ENCODE measurements around the gene STPG3. TPM values are rescaled to one million over a fixed set of nuclear protein-coding genes. Genes with fewer than 3 reads are reported as not detected.
A peak's percentile ranks its signal among the peaks of the same experiment; 100 is the strongest.

STPG3 gene
- total and polyA plus RNA-seq, 2 of the 13 experiments (the other 11 are each of a cell fraction or from before 2014, with no cell fraction given) = not detected

DNA sequence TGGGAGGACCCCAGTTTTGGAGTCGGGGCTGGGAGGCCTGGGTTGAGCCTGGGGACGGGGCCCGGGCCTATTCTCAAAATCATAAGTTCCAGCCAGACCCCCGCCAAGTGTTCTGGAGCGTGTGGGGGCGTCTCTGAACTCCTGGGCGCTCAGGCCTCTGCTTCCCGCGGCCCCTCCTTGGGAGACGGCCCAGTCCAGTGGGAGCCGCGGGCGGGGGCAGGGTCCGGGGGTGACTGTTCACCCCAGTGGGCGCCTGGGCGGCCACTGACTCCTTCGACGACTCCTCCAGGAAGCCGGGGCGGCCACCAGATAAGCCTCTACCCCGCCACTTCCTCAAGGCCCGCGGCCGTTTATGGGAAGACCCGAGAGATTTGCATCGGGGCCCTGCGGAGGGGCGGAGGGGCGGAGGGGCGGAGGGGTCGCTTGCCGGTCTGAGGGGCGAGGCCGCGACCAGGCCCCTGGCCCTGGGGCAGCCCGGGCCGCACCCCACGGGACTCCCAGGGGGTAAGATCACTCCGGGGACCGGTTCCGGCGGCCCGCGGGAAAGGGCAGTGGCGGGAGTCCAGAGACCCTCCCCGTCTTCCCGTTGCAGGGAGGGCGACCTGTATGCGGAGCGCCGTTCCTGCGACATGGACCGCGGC lies 27.1 kb downstream of the STPG3 start:
- peak overlapping the region; percentile 88 for H3K4me2 ChIP-seq (ENCODE audit: low read depth, low read length)
- in situ Hi-C loops (cut with HindIII; ENCODE audit: extremely low pct_ligation_motif_present, low pct_unique_long_range_greater_than_20kb) (no loop called here), intact Hi-C loops (cut with micrococcal nuclease; ENCODE audit: unreplicated experiment) (no loop called here)
- ATAC-seq (peak; percentile 0; the same call in 2 of the 3 replicates), DNase-seq (ENCODE audit: low spot score) (no peak), FAIRE-seq (no peak)
- H3K4me1 ChIP-seq (ENCODE audit: insufficient read depth, low read length) = peaks cover 21% of the 10 kb centered on the region
- no peaks in the 10 kb centered on the region for H4K20me1 ChIP-seq (ENCODE audit: insufficient read depth, low read length)
- H2AFZ ChIP-seq (ENCODE audit: low read length) = no peak overlapping the region
- no TSS peak for BruUV-seq (replicated peaks)
- peaks cover 0 to 11% of the 10 kb centered on the region in 2 experiments; a peak in 3 of 5 replicates for H3K36me3 ChIP-seq (replicated peaks in 1 of 2; ENCODE audit: control insufficient read depth in 1 of 2, insufficient read depth in 2 of 2, low read length in 2 of 2)
- H3K9me3 ChIP-seq (ENCODE audit: low read length) = no peaks in the 10 kb centered on the region
- WGBS (ENCODE audit: low lambda C conversion rate) = 0% methylated on average over 3 of the region's 54 CpGs
- CTCF ChIA-PET (ENCODE audit: low intra/inter-chr PET ratio, low total read pairs) = no interaction called here
- H3K9ac ChIP-seq (ENCODE audit: insufficient read depth, low read depth, low read length) = peak overlapping the region; percentile 82
- peaks cover 6% of the 10 kb centered on the region for H3K79me2 ChIP-seq (ENCODE audit: insufficient read depth, low read length)
- POLR2A ChIA-PET = interaction anchor here (0.7 to 2.8 kb wide), 26 partner anchors 9 to 340 kb away, joined by 3 to 78 read pairs (median 8); partner anchors contain the start of genes ENTPD8, EXD3, NELFB and NOXA1
- H3K27me3 ChIP-seq (ENCODE audit: control insufficient read depth in 1 of 2, insufficient read depth in 2 of 2, low read length in 2 of 2) = no peaks in the 10 kb centered on the region; a peak in 1 of 5 replicates
- peak overlapping the region; percentile 87 to 90 (median 88) for H3K4me3 ChIP-seq (replicated peaks in 1 of 3; ENCODE audit: insufficient read depth in 1 of 3, low read depth in 2 of 3, low read length in 3 of 3)
- peak overlapping the region; percentile 90 for H3K27ac ChIP-seq (ENCODE audit: extremely low read length, insufficient read depth, low read length)
- no peak for TF ChIP-seq RORA (CRISPR knock-in tag; IDR thresholded peaks at IDR 0.05)
- TF ChIP-seq ZNF563 (CRISPR knock-in tag; IDR thresholded peaks at IDR 0.05) = peak; percentile 43; the same call in 1 of the 2 replicates
- TF ChIP-seq ZNF274 (CRISPR knock-in tag; IDR thresholded peaks at IDR 0.05) = 0 out of 2 replicates have a peak, but pooled peaks have one; percentile 2
- 0 out of 2 replicates have a peak, but pooled peaks have one; percentile 7 for TF ChIP-seq ZNF350 (CRISPR knock-in tag; IDR thresholded peaks at IDR 0.05; ENCODE audit: borderline replicate concordance, low read depth)
- 0 out of 2 replicates have a peak, but pooled peaks have one; percentile 2 for TF ChIP-seq ZNF234 (CRISPR knock-in tag; conservative IDR thresholded peaks at IDR 0.05)
- TF ChIP-seq HES4 (CRISPR knock-in tag; IDR thresholded peaks at IDR 0.05; ENCODE audit: borderline replicate concordance) = peak; percentile 44; the same call in 1 of the 2 replicates
- TF ChIP-seq, protein P1, sequence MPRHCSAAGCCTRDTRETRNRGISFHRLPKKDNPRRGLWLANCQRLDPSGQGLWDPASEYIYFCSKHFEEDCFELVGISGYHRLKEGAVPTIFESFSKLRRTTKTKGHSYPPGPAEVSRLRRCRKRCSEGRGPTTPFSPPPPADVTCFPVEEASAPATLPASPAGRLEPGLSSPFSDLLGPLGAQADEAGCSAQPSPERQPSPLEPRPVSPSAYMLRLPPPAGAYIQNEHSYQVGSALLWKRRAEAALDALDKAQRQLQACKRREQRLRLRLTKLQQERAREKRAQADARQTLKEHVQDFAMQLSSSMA (CRISPR knock-in tag; IDR thresholded peaks at IDR 0.05) = no peak

All from HepG2 (cell line).